Gastroesophageal sphincter (tissue), 2 donors: ENCODE results near the gene VOPP1.

ENCODE experiments used
- EP300 ChIP-seq: sonication (generic); formaldehyde crosslinking; IDR thresholded peaks from one replicate; pipeline ENCODE4 v1.6.1; 2017; ENCODE audit warnings: antibody characterized with exemption, mild to moderate bottlenecking
- POLR2A ChIP-seq, 2 donors: fragments of 450-650 bp; IDR thresholded peaks; one replicate each; pipeline ENCODE4 v1.6.1; 2017; ENCODE audit warnings: antibody characterized with exemption in 2 of 2, mild to moderate bottlenecking in 2 of 2, moderate library complexity in 1 of 2

- TF ChIP-seq POLR2A (IDR thresholded peaks at IDR 0.05) (no peak), EP300 (no peak)
Measured at GRCh38 chr7:55493408-55493807, 78.9 kb downstream of the VOPP1 start.
